NCI-H345 treated with DMSO at 0.1 percent for 48 hours (cell line): ENCODE measurements around the gene ATP9B.
"Not testable (repeated sequence)": the region's sequence is repeated elsewhere in the genome, so short reads cannot be mapped to it uniquely, and the experiment has no call there.

Experiments
- DNase-seq: peaks from one replicate; lab custom pipeline; 2025; ENCODE audit not compliant: unreplicated experiment; lab: John Stamatoyannopoulos, UW

Gene ATP9B

DNA sequence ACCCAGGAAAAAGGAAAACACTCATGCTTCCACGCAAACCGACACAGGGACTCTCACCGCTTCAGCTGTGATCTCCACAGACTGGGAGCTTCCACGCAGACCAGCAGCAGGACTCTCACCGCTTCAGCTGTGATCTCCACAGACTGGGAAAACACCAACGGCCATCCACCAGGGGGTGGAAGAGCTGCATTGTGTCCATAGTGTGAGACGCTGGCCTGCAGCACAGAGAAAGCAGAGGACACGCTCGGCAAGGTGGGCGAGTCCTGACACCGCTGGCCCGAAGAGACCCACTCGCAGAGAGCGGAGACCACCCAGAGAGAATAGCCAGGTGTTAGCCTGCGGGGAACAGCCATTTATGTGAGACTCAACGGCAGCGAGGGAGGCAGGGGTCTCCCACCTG, 284.1 kb downstream of the ATP9B start:
- DNase-seq, result no peak

GRCh38 chr18:79354350-79354749, 285.2 kb downstream of the ATP9B start:
- DNase-seq, result no peak

GRCh38 chr18:79355433-79356335, 286.5 kb downstream of the ATP9B start:
- DNase-seq, result no peak

- no peak for DNase-seq
These were observed 287.2 kb downstream of the ATP9B start for GRCh38 chr18:79356435-79356834.

DNA sequence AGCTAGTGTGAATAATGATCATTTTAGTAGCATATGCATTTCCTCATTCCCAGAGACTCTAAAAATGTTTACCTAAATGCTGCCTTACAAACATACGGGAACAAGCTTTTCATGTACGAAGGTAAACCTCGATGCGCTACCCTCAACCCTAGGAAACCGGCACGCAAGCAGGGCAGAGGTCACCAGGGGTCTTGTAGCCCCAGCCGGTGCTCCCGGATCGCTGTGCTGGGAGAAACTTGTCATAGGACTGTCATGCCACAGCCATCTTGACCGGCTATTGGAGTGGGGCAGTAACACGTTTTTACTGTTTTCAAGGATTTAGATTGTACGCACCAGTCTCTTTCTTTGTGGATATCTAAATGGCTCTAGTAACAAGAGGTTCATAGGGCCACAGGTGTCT, 291.7 kb downstream of the ATP9B start:
- no peak for DNase-seq

GRCh38 chr18:79361766-79362522, 292.8 kb downstream of the ATP9B start:
- no peak for DNase-seq

- DNase-seq, result no peak
These were observed 296.5 kb downstream of the ATP9B start for GRCh38 chr18:79365701-79366100.

- DNase-seq, result no peak
These were observed 297.2 kb downstream of the ATP9B start for GRCh38 chr18:79366177-79367094.

DNA sequence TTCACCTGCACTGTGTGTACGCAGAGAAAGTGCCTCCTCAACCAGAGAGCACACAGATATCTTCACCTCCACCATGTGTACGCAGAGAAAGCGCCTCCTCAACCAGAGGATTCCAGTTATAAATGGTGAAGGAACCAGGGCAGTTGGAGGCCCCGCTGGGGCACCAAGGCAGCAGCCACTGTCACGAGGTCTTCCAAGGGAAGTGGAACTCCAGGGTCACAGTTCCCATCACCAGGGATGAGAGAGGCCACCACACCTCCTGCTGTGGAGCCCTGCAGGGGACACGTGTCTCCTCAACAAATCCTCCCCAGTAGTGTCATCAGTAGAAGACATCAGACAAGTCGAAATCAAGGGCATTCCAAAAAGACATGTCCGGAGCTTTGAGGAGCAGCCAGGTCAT, 298.3 kb downstream of the ATP9B start:
- DNase-seq, result no peak

DNA sequence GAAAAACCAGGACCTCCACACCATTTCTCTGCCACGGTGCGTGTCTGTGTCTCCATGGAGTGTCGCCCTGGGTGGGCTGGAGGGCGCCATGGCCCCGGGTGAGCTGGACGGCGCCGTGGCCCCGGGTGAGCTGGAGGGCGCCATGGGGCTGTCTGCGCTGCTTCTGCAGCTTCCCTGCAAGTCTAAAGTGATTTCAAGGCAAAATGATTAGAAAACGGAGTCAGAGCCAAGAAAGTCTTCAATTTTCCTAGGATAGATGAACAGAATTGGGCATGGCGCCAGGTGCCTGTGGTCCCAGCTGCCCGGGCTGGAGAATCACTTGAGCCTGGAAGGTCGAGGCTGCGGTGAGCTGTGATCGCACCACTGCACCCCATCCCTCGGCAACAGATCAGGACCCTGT, 298.8 kb downstream of the ATP9B start:
- DNase-seq, result no peak

DNA sequence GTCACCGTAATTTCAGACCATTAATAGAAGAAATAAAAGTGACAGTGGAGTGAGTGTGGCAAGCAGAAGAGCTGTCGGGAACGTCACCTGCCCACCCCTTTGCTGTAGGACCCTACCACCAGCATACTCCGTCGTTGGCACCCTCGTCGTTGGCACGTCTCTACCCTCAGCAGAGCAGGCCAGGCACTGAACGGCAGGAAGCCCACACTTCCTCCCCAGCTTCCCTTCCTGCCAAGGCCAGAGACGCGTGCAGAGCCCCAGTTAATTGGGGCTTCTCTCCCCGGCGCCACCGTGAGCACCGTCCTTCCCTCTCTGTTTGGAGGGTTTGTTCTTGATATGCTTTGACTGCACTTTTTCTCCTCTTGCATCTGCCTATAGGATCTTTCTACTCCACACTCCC, 299.5 kb downstream of the ATP9B start:
- DNase-seq, result no peak

DNA sequence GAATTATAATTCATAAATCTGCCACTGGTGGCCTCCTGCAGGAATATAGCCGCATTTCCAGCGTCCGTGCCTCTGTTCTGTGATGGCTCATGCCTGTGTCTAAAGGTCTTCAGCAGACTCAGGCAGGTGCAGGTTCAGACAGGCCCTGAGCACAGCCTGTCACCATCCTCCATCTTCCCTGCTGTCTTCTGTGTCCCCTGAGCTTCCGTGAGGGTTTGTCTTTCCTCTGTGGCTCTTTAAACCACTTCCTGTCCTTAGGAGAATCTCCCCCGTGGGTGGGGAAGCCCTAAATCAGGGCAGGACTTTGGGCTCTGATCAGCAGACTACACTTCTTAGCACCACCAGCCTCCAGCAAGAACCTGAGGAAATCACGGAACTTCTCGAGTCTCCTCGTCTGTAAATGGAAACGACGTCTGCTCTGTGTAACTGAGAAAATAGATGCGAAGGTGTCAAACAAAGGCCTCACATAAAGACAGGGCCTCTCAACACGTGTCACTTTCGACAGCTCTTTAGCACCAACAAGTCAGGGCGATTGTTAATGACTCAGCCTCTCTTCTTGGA, 302.4 kb downstream of the ATP9B start:
- DNase-seq, result no peak

DNA sequence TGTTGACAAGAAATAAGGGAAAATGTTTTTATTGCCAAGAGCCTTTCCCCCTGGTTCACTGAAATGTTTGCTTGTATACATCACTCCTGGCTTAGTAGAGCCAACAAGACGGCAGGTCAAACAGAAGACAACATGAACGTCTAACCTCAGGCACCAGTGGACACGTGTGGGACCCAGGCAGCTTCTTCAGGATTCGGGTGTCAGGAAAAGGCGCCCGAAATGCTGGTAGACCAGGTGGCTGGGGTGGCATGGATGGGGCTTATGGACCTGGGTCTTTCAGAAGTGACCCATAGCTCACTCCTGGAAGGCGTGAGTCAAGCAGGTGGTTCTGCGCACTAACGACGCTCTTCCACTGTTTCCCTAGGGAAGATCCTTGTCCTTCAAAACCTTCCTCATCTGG, 303.3 kb downstream of the ATP9B start:
- no peak for DNase-seq

DNA sequence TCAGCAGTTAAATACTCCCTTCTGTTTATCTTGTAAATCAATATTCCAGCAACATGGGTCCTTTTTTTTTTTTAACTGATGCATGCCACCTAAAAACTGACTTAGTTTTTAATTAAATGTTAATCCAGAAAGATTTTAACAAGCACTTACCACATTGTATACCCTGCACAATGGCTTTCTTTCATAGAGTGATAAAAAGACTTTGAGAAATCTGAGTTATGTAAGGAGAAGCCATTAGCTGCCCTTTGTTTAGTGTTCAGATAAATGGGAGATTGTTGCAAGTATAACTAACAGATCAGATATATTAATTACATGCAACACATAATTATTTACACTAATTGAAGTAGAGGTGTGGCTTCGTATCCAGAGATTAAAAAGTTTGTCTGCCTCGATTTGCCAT, 303.8 kb downstream of the ATP9B start:
- DNase-seq, result no peak

DNA sequence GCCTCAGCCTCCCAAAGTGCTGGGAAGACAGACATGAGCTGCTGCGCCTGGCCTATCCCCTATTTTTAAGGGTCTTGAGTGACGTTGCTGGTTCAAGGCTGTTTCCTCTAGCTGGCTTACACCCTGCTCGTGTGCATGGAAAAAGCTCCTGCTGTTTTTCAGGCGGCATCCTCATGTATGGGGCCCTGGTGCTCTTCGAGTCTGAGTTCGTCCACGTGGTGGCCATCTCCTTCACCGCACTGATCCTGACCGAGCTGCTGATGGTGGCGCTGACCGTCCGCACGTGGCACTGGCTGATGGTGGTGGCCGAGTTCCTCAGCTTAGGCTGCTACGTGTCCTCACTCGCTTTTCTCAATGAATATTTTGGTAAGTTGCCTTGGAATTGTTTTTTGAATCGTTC, 304.5 kb downstream of the ATP9B start:
- DNase-seq, result no peak

DNA sequence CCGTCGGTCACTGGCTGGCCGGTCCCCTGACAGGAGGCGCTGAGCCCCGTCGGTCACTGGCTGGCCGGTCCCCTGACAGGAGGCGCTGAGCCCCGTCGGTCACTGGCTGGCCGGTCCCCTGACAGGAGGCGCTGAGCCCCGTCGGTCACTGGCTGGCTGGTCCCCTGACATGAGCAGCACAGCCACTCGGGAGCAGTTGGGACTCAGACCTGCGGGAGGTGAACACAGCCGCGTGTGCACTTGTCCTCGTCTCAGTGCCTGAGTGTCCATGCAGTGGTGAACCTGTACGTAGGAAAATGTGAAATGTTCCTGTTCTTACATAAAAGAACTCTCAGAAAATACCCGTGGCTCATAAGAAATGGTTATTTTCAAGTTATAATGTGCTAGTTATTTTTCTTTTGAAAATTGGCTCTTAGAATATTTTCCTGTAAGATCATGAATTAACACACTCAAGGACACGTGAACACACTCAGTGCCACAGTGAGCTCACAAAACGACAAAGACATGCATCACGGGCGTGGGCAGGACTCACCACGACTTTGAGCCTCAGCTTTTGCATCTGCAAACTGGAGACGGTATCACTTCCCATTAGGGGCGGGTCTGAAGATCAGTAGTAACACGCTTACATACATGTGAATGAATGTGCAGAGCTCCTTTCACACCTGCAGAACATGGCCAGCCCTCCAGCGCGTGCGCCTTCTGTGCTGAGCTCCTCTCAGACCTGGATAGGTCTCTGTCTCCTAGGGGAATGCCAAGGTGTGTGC, 305.4 kb downstream of the ATP9B start:
- DNase-seq, result no peak

DNA sequence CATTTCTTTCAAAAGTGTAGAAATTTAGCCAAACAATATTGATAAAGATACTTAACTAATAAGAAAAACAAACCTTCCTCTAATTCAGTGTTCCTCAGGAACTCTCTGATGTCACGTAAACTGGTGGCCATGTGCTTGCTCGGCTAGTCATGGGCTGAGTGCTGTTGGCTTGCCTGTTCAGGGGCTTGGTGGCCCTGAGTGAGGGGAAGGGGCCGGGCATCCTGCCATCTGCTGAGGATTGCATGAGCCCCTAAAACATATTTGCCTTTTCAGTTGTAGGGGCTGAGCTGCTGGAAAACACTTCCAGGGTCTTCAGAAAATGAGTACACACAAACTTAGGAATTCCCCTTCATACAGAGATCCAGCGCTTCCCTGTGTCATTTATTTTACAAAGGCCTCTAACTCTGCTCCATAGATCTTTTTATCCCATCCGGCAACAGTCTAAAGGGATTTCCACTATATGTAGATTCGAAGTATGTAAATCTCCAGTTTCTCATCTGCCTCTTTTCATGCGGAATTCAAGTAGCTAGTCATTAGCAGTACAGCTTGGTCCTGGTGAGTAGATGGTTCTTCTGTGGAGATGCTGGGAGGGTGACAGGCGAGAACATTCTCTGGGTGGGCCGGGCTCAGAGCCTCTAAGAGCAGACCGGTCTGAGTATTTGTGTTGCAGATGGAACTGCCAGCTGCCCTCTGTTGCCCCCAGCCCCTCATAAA, 306.4 kb downstream of the ATP9B start:
- no peak for DNase-seq

DNA sequence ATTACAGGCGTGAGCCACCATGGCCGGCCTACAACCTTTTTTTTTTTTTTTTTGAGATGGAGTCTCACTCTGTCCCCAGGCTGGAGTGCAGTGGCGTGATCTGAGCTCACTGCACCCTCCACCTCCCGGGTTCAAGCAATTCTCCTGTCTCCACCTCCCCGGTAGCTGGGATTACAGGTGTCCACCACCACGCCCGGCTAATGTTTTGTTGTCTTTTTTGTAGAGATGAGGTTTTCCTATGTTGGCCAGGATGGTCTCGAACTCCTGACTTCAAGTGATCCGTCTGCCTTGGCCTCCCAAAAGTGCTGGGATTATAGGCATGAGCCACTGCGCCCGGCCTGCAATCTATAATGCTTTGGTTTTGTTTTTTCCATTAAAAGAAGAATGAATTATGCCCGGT, 307.5 kb downstream of the ATP9B start:
- not testable (repeated sequence) for DNase-seq

DNA sequence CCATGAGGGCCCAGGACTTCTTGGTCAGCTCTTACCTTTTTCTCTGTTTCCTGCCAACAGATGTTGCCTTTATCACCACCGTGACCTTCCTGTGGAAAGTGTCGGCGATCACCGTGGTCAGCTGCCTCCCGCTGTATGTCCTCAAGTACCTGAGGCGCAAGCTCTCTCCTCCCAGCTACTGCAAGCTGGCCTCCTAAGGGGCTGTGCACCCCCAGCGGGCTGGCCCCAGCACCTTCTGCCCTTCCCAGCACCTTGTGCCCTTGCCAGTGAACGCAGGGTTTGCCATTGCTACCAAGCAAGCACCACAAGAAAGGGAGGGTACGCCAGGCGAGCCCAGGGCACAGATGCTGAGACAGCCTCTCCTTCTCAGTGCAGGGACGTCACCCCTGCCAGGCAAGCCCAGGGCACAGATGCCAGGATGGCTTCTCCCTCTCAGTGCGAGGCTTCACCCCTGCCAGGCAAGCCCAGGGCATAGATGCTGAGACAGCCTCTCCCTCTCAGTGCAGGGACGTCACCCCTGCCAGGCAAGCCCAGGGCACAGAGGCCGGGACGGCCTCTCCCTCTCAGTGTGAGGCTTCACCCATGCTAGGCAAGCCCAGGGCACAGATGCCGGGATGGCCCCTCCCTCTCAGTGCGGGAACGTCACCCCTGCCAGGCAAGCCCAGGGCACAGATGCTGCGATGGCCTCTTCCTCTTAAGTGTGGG, 308.1 kb downstream of the ATP9B start:
- DNase-seq, result no peak
